GM23248 (cell line): Measurements from ENCODE around the gene PLEKHA1. TPM values are rescaled to one million over a fixed set of nuclear protein-coding genes. Genes with fewer than 3 reads are reported as not detected.

Experiments used
- DNase-seq: peaks from one replicate; pipeline ENCODE4 v3.0.0-alpha.2; 2015
- H2AFZ ChIP-seq: fragments of 200-600 bp; sonication (generic); 2 replicates; pipeline ENCODE4 v1.6.1; 2016; ENCODE audit warnings: antibody characterized with exemption
- H3F3A ChIP-seq: fragments of 200-600 bp; sonication (generic); 2 replicates; pipeline ENCODE4 v1.6.1; 2016; ENCODE audit warnings: mild to moderate bottlenecking, antibody characterized with exemption, mixed run types; ENCODE audit not compliant: insufficient read depth
- H3K27ac ChIP-seq: fragments of 200-600 bp; sonication (generic); 2 replicates; pipeline ENCODE4 v1.5.1; 2016; ENCODE audit warnings: mild to moderate bottlenecking
- H3K27me3 ChIP-seq: fragments of 200-600 bp; sonication (generic); replicated peaks from 2 replicates; pipeline ENCODE4 v1.6.1; 2016; ENCODE audit warnings: mild to moderate bottlenecking; ENCODE audit not compliant: insufficient read depth
- H3K36me3 ChIP-seq: fragments of 200-600 bp; sonication (generic); 2 replicates; pipeline ENCODE4 v1.6.1; 2016; ENCODE audit warnings: low read depth, mild to moderate bottlenecking
- H3K4me1 ChIP-seq: fragments of 200-600 bp; sonication (generic); 2 replicates; pipeline ENCODE4 v1.6.1; 2016; ENCODE audit warnings: mild to moderate bottlenecking; ENCODE audit not compliant: insufficient read depth
- H3K4me2 ChIP-seq: fragments of 200-600 bp; sonication (generic); one replicate; pipeline ENCODE4 v1.6.1; 2016; ENCODE audit warnings: mild to moderate bottlenecking; ENCODE audit not compliant: unreplicated experiment
- H3K4me3 ChIP-seq: fragments of 200-600 bp; sonication (generic); 2 replicates; pipeline ENCODE4 v1.5.1; 2016; ENCODE audit warnings: mild to moderate bottlenecking
- H3K79me2 ChIP-seq: fragments of 200-600 bp; sonication (generic); 2 replicates; pipeline ENCODE4 v1.6.1; 2016; ENCODE audit warnings: mild to moderate bottlenecking; ENCODE audit not compliant: insufficient read depth
- H3K9ac ChIP-seq: fragments of 200-600 bp; sonication (generic); 2 replicates; pipeline ENCODE4 v1.6.1; 2016; ENCODE audit warnings: mild to moderate bottlenecking
- H3K9me2 ChIP-seq: fragments of 200-600 bp; sonication (generic); 2 replicates; pipeline ENCODE4 v1.6.1; 2016; ENCODE audit warnings: mixed run types, mild to moderate bottlenecking, moderate library complexity; ENCODE audit not compliant: insufficient read depth
- H3K9me3 ChIP-seq: fragments of 200-600 bp; sonication (generic); one replicate; pipeline ENCODE4 v1.6.1; 2017; ENCODE audit warnings: low read depth
- H4K20me1 ChIP-seq: fragments of 200-600 bp; sonication (generic); 2 replicates; pipeline ENCODE4 v1.6.0; 2016; ENCODE audit not compliant: insufficient read depth
- EZH2 ChIP-seq: fragments of 200-600 bp; sonication (generic); IDR thresholded peaks from 2 replicates; pipeline ENCODE4 v1.6.1; 2018; ENCODE audit warnings: antibody characterized with exemption, mild to moderate bottlenecking; ENCODE audit not compliant: insufficient read depth, poor library complexity, severe bottlenecking
- EZH2phosphoT487 ChIP-seq: fragments of 200-600 bp; sonication (generic); IDR thresholded peaks from 2 replicates; pipeline ENCODE4 v1.6.1; 2018; ENCODE audit warnings: antibody characterized with exemption, moderate library complexity, mild to moderate bottlenecking, low read depth; ENCODE audit not compliant: insufficient read depth
- WGBS, 2 experiments: methylation state at CpG; one replicate each; pipeline ENCODE4 v1.1.6; 2015 to 2017; ENCODE audit warnings: low lambda C conversion rate in 2 of 2, low coverage in 1 of 2; ENCODE audit errors: missing lambda C conversion rate in 2 of 2; 5-methylcytosine and 5-hydroxymethylcytosine counted together
- in situ Hi-C: fragments of 300-500 bp; cut with MboI; formaldehyde crosslinking; loops from 2 replicates; pipeline ENCODE4 v1.15.0; 2020
- polyA plus RNA-seq: library from polyadenylated mRNA; unstranded; fragments of >200 nt; fragmentation: Nextera tagmentation; extraction: Ambion mirVana; gene quantifications from 2 replicates; pipeline ENCODE4 v1.2.1, GENCODE V29; 2016
- total RNA-seq: library from RNA; depleted of rRNA; stranded (reverse); fragments of >200 nt; shearing (Covaris generic); gene quantifications from 2 replicates; pipeline ENCODE4 v1.2.3, GENCODE V29; 2014

Gene PLEKHA1
- total and polyA plus RNA-seq, 2 experiments from 2014 or later = 28.7 to 41.0 TPM

DNA sequence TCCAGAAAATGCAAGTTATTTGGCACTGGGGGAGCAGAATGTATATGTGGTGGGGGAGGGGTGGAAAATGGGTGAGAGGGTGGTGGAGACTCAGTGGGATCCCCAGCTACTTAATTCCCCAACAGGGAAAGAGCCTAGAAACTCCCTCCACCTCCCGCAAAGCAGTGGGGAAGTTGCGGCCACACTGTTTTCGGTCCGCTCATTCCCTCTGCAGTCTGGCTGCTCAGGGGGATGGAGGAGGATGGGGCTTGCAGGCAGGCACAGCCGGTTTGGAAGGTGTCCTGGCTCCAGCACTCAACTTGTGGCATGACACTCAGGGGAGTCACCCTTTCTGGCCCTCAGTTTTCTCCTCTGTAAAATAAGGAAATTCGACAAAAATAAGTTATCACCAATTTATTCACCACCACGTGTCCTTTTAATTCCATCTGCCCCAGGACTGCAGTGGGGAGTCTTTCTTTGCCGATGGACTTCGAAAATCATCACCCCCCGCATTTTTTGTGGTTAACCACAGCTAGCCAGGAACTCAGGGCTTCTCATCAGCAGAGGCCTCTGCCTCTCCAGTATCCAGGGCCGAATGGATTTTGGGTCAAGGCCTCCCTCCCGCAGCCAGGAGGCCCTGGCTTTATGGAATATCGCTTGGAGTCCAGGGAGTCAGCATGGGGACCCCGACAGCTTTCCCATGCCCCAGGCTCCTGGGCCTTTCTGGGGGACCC, 85.2 kb downstream of the PLEKHA1 start:
- WGBS, 2 experiments = 75 to 80% methylated on average over 14 of the region's 14 CpGs
- in situ Hi-C loops = no loop called here
- TF ChIP-seq EZH2phosphoT487 (no peak), EZH2 (no peak)

DNA sequence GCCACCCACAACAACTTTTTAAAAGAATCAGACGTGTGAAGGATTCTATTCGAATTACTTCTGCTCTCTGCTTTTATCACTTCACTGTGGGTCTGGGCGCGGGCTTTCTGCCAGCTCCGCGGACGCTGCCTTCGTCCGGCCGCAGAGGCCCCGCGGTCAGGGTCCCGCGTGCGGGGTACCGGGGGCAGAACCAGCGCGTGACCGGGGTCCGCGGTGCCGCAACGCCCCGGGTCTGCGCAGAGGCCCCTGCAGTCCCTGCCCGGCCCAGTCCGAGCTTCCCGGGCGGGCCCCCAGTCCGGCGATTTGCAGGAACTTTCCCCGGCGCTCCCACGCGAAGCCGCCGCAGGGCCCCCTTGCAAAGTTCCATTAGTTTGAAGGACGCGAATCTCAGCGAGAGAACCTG, 86.4 kb downstream of the PLEKHA1 start:
- 2 to 4% methylated on average over 40 of the region's 40 CpGs for WGBS, 2 experiments
- DNase-seq = peak; percentile 36
- H3K9me2 ChIP-seq = no peaks in the 10 kb centered on the region
- H3K27me3 ChIP-seq = no peaks in the 10 kb centered on the region
- peak overlapping the region; percentile 96 for H2AFZ ChIP-seq
- no peaks in the 10 kb centered on the region for H3K9me3 ChIP-seq
- peak overlapping the region; percentile 87 for H3K4me2 ChIP-seq
- peaks cover 30% of the 10 kb centered on the region for H3K79me2 ChIP-seq
- no peaks in the 10 kb centered on the region for H4K20me1 ChIP-seq
- TF ChIP-seq EZH2 (no peak), EZH2phosphoT487 (no peak)
- H3K27ac ChIP-seq = no peak overlapping the region
- in situ Hi-C loops = no loop called here
- 0 out of 2 replicates have a peak, but pooled peaks cover 18% of the 10 kb centered on the region for H3K4me1 ChIP-seq
- peak overlapping the region; percentile 74 for H3K4me3 ChIP-seq
- no peaks in the 10 kb centered on the region; the same call in 1 of the 2 replicates for H3F3A ChIP-seq
- no peaks in the 10 kb centered on the region for H3K36me3 ChIP-seq
- peak overlapping the region; percentile 76 for H3K9ac ChIP-seq

More for the DNA sequence above, 85.2 kb downstream of the PLEKHA1 start:
- DNase-seq = peak; percentile 35
- Histone ChIP-seq H2AFZ (no peak overlapping the region), H3K4me3 (no peak overlapping the region), H3K36me3 (no peaks in the 10 kb centered on the region), H3K4me2 (no peak overlapping the region), H3K9me2 (no peaks in the 10 kb centered on the region), H3K79me2 (peaks cover 19% of the 10 kb centered on the region), H3K9me3 (no peaks in the 10 kb centered on the region), H3K27me3 (no peaks in the 10 kb centered on the region), H3K27ac (no peak overlapping the region), H3K4me1 (0 out of 2 replicates have a peak, but pooled peaks cover 18% of the 10 kb centered on the region), H3F3A (no peaks in the 10 kb centered on the region; the same call in 1 of the 2 replicates), H4K20me1 (no peaks in the 10 kb centered on the region), H3K9ac (no peak overlapping the region)

DNA sequence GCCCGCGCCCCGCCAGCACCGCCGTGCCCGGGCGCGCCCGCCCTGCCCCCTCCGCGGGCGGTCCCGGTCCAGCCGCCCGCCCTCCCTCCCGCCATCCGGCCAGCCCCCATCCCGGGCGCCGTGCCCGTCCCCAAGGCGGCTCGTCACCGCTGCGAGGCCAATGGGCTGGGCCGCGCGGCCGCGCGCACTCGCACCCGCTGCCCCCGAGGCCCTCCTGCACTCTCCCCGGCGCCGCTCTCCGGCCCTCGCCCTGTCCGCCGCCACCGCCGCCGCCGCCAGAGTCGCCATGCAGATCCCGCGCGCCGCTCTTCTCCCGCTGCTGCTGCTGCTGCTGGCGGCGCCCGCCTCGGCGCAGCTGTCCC, 86.8 kb downstream of the PLEKHA1 start, which contains the start of gene HTRA1:
TSS of gene HTRA1 (plus strand) at position 187 of the 362 bp plus-strand sequence. CDS start at position 287, 100 bp downstream.
- no peaks in the 10 kb centered on the region for H4K20me1 ChIP-seq
- peaks cover 35% of the 10 kb centered on the region for H3K79me2 ChIP-seq
- H3K9me3 ChIP-seq = no peaks in the 10 kb centered on the region
- H3K27ac ChIP-seq = peak within 1 kb of the TSS; percentile 66
- H3K4me2 ChIP-seq = peak within 1 kb of the TSS; percentile 91
- TF ChIP-seq EZH2phosphoT487 = no peak
- no peak for TF ChIP-seq EZH2
- peak within 1 kb of the TSS; percentile 96 for H2AFZ ChIP-seq
- H3K4me1 ChIP-seq = 0 out of 2 replicates have a peak, but pooled peaks cover 18% of the 10 kb centered on the region
- H3K9ac ChIP-seq = peak within 1 kb of the TSS; percentile 81
- no peaks in the 10 kb centered on the region for H3K9me2 ChIP-seq
- H3F3A ChIP-seq = no peaks in the 10 kb centered on the region; the same call in 1 of the 2 replicates
- no peaks in the 10 kb centered on the region for H3K36me3 ChIP-seq
- 0 to 1% methylated on average over 18 to 46 of the region's 56 CpGs for WGBS, 2 experiments
- H3K27me3 ChIP-seq = no peaks in the 10 kb centered on the region
- in situ Hi-C loops = no loop called here
- peak; percentile 86 for DNase-seq
- peak within 1 kb of the TSS; percentile 74 for H3K4me3 ChIP-seq

DNA sequence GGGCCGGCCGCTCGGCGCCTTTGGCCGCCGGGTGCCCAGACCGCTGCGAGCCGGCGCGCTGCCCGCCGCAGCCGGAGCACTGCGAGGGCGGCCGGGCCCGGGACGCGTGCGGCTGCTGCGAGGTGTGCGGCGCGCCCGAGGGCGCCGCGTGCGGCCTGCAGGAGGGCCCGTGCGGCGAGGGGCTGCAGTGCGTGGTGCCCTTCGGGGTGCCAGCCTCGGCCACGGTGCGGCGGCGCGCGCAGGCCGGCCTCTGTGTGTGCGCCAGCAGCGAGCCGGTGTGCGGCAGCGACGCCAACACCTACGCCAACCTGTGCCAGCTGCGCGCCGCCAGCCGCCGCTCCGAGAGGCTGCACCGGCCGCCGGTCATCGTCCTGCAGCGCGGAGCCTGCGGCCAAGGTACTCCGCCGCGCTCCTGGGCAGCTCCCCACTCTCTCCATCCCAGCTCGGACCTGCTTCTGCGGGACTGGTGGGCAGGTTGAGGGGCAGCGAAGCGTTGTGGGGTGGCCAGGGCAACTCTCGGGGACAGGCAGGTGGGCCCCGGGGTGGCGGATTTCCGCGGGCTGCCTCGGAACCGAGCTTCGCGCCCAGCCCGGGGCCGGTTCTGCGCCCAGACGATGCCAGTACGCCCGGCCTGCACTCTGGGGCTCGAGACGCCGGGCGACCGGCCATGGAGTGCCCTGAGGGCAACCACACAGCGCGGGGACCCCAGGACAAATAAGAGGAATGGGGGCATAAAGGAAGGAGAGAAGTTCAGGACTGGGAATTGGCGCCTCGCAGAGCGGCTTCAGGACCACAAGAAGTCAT, 87.4 kb downstream of the PLEKHA1 start:
- DNase-seq = peak; percentile 57
- Histone ChIP-seq H3K36me3 (no peaks in the 10 kb centered on the region), H4K20me1 (no peaks in the 10 kb centered on the region), H3K4me1 (0 out of 2 replicates have a peak, but pooled peaks cover 18% of the 10 kb centered on the region), H3K79me2 (peaks cover 41% of the 10 kb centered on the region), H3F3A (no peaks in the 10 kb centered on the region; the same call in 1 of the 2 replicates), H3K9me3 (no peaks in the 10 kb centered on the region), H3K27me3 (no peaks in the 10 kb centered on the region), H3K4me3 (peak overlapping the region; percentile 74), H3K27ac (peak overlapping the region; percentile 66), H2AFZ (peak overlapping the region; percentile 64), H3K9ac (peak overlapping the region; percentile 81), H3K4me2 (peak overlapping the region; percentile 91), H3K9me2 (no peaks in the 10 kb centered on the region)
- 1% methylated on average over 50 to 57 of the region's 95 CpGs for WGBS, 2 experiments
- TF ChIP-seq EZH2phosphoT487 (no peak), EZH2 (no peak)
- in situ Hi-C loops = no loop called here
